Suprapubic skin (tissue), 4 donors: Measurements from ENCODE around the gene MRM2. TPM values are rescaled to one million over a fixed set of nuclear protein-coding genes. Genes with fewer than 3 reads are reported as not detected.

Source experiments
- DNase-seq, 2 donors: peaks; one replicate each; pipeline ENCODE4 v3.0.0-alpha.2; 2019; ENCODE audit warnings: low spot score in 2 of 2
- H3K27ac ChIP-seq: fragments of 200-600 bp; sonication (generic); one replicate; pipeline ENCODE4 v1.5.1; 2019
- H3K27me3 ChIP-seq: fragments of 200-600 bp; sonication (generic); one replicate; pipeline ENCODE4 v1.5.1; 2019
- H3K36me3 ChIP-seq: fragments of 200-600 bp; sonication (generic); one replicate; pipeline ENCODE4 v1.5.1; 2019
- H3K4me1 ChIP-seq: fragments of 200-600 bp; sonication (generic); one replicate; pipeline ENCODE4 v1.5.1; 2019
- H3K4me3 ChIP-seq: fragments of 200-600 bp; sonication (generic); one replicate; pipeline ENCODE4 v1.5.1; 2019; ENCODE audit warnings: mild to moderate bottlenecking
- H3K9me3 ChIP-seq: fragments of 200-600 bp; sonication (generic); one replicate; pipeline ENCODE4 v1.5.1; 2019
- CTCF ChIP-seq, 2 donors: fragments of 200-600 bp in 1 of 2; fragments of 450-650 bp in 1 of 2; sonication (generic) in 1 of 2; IDR thresholded peaks; one replicate each; pipeline ENCODE4 v1.5.1; 2016 to 2019; ENCODE audit warnings: antibody characterized with exemption in 2 of 2, mild to moderate bottlenecking in 1 of 2, moderate library complexity in 1 of 2
- EP300 ChIP-seq: sonication (generic); formaldehyde crosslinking; IDR thresholded peaks from one replicate; pipeline ENCODE4 v1.6.1; 2017; ENCODE audit warnings: antibody characterized with exemption
- POLR2A ChIP-seq, 2 donors: fragments of 450-650 bp; IDR thresholded peaks; one replicate each; pipeline ENCODE4 v1.6.1; 2017; ENCODE audit warnings: antibody characterized with exemption in 2 of 2, mild to moderate bottlenecking in 2 of 2, moderate library complexity in 2 of 2
- POLR2AphosphoS5 ChIP-seq, 3 donors: sonication (generic); formaldehyde crosslinking; IDR thresholded peaks; one replicate each; pipeline ENCODE4 v1.6.1; 2017; ENCODE audit warnings: antibody characterized with exemption in 3 of 3
- WGBS: methylation state at CpG from one replicate; pipeline ENCODE4 v1.1.5; 2018; 5-methylcytosine and 5-hydroxymethylcytosine counted together
- total RNA-seq, 4 donors: library from RNA; depleted of rRNA; stranded (reverse); fragments of >200 nt; gene quantifications; one replicate each; pipeline ENCODE4 v1.1.0, GENCODE V29; 2016

MRM2 gene
- total RNA-seq, 4 donors from 2014 or later = 11.3 to 41.8 (median 19.8) TPM

GRCh38 chr7:2255145-2256139, 13.4 kb upstream of the MRM2 start:
- Histone ChIP-seq H3K27ac (no peak overlapping the region), H3K36me3 (peaks cover 65% of the 10 kb centered on the region), H3K27me3 (no peaks in the 10 kb centered on the region), H3K9me3 (no peaks in the 10 kb centered on the region), H3K4me3 (no peak overlapping the region), H3K4me1 (no peaks in the 10 kb centered on the region)
- no peak for DNase-seq
- TF ChIP-seq POLR2A (IDR thresholded peaks at IDR 0.05) (no peak), POLR2AphosphoS5 (IDR thresholded peaks at IDR 0.05) (no peak), EP300 (no peak), CTCF (IDR thresholded peaks at IDR 0.05) (no peak)
- 81% methylated on average over 18 of the region's 33 CpGs for WGBS

GRCh38 chr7:2254429-2255144, 12.6 kb upstream of the MRM2 start:
- WGBS = 100% methylated on average over 1 of the region's 31 CpGs
- DNase-seq = no peak
- H3K36me3 ChIP-seq = peaks cover 65% of the 10 kb centered on the region
- H3K4me3 ChIP-seq = no peak overlapping the region
- no peaks in the 10 kb centered on the region for H3K9me3 ChIP-seq
- TF ChIP-seq POLR2AphosphoS5 (IDR thresholded peaks at IDR 0.05) (no peak), CTCF (IDR thresholded peaks at IDR 0.05) (no peak), POLR2A (IDR thresholded peaks at IDR 0.05) (no peak), EP300 (no peak)
- H3K4me1 ChIP-seq = peaks cover 5% of the 10 kb centered on the region
- H3K27ac ChIP-seq = no peak overlapping the region
- H3K27me3 ChIP-seq = no peaks in the 10 kb centered on the region

GRCh38 chr7:2253525-2254244, 11.7 kb upstream of the MRM2 start:
- TF ChIP-seq CTCF (IDR thresholded peaks at IDR 0.05) (no peak), POLR2AphosphoS5 (IDR thresholded peaks at IDR 0.05) (no peak), POLR2A (IDR thresholded peaks at IDR 0.05) (no peak), EP300 (no peak)

GRCh38 chr7:2253021-2253420, 11.0 kb upstream of the MRM2 start:
- Histone ChIP-seq H3K4me3 (no peak overlapping the region), H3K27ac (no peak overlapping the region), H3K27me3 (no peaks in the 10 kb centered on the region), H3K9me3 (no peaks in the 10 kb centered on the region), H3K4me1 (peaks cover 16% of the 10 kb centered on the region), H3K36me3 (peaks cover 50% of the 10 kb centered on the region)
- WGBS = 98% methylated on average over 4 of the region's 9 CpGs
- TF ChIP-seq POLR2A (IDR thresholded peaks at IDR 0.05) (no peak), CTCF (IDR thresholded peaks at IDR 0.05) (no peak), EP300 (no peak), POLR2AphosphoS5 (IDR thresholded peaks at IDR 0.05) (no peak)
- DNase-seq = no peak

More at GRCh38 chr7:2253525-2254244, 11.7 kb upstream of the MRM2 start:
- Histone ChIP-seq H3K27me3 (no peaks in the 10 kb centered on the region), H3K27ac (no peak overlapping the region), H3K4me3 (no peak overlapping the region), H3K9me3 (no peaks in the 10 kb centered on the region), H3K36me3 (peaks cover 56% of the 10 kb centered on the region), H3K4me1 (peaks cover 14% of the 10 kb centered on the region)
- WGBS = 93% methylated on average over 16 of the region's 32 CpGs
- no peak for DNase-seq
